ENCODE data around the gene CLINT1.

The CLINT1 gene

DNA sequence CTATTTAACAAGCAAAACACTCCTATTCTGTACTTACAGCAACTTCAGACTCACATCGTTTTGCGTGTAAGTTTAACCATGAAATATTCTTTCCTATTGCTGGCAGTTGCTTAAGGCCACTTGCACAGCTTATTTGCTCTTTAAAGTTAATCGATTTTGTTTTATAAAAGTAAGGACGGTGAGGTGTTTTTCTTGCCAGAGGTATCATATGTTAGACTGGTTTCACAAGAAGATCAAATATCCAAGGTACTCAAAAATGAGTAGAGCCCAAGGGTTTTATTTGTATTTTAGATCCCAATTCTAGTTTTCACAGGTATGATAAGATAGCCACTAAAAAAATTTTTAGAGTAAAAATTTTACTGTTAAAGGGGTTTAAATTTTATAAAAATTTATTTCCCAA is 16.2 kb downstream of the CLINT1 start:
- Histone ChIP-seq H3K9ac (ENCODE audit: low read depth, low read length, poor library complexity) (no peak overlapping the region), H3K27ac (replicated peaks; ENCODE audit: low read length) (no peak overlapping the region), H2BK120ac (ENCODE audit: low read depth, low read length) (no peak overlapping the region), H3K27me3 (ENCODE audit: control insufficient read depth in 3 of 3, insufficient read depth in 3 of 3, low read depth in 1 of 3, low read length in 3 of 3) (no peaks in the 10 kb centered on the region), H2BK15ac (ENCODE audit: low read length) (no peak overlapping the region), H4K8ac (ENCODE audit: low read depth, low read length) (no peak overlapping the region), H3K23ac (ENCODE audit: low read depth, low read length, poor library complexity) (no peak overlapping the region), H2BK5ac (ENCODE audit: low read length) (no peak overlapping the region), H2BK12ac (ENCODE audit: low read length) (no peak overlapping the region), H3K4me3 (ENCODE audit: low read length in 2 of 2) (no peak overlapping the region), H3K4ac (ENCODE audit: low read length) (no peak overlapping the region), H3K36me3 (replicated peaks in 1 of 2; ENCODE audit: control insufficient read depth in 2 of 2, insufficient read depth in 2 of 2, low read length in 2 of 2) (peaks cover 4 to 17% of the 10 kb centered on the region in 2 donors), H3K18ac (ENCODE audit: low read length) (no peak overlapping the region), H3K79me1 (ENCODE audit: low read depth, low read length) (peaks cover 2% of the 10 kb centered on the region), H3K14ac (ENCODE audit: low read length) (no peak overlapping the region), H3K9me3 (replicated peaks in 1 of 2; ENCODE audit: control insufficient read depth in 2 of 2, insufficient read depth in 1 of 2, low read depth in 1 of 2, low read length in 2 of 2) (peaks cover 3 to 19% of the 10 kb centered on the region in 2 donors), H2AK5ac (ENCODE audit: low read depth, low read length) (no peak overlapping the region), H3K4me1 (ENCODE audit: control insufficient read depth in 2 of 2, insufficient read depth in 1 of 2, low read depth in 1 of 2, low read length in 2 of 2) (no peaks in the 10 kb centered on the region), H2AFZ (ENCODE audit: low read length) (no peak overlapping the region), H3K4me2 (ENCODE audit: insufficient read depth, low read length, poor library complexity, severe bottlenecking) (no peak overlapping the region), H4K91ac (ENCODE audit: low read depth, low read length, poor library complexity) (no peak overlapping the region)
- no CpG with 5 or more reads among the region's 4 CpGs for WGBS, 2 donors (ENCODE audit: extremely low coverage in 2 of 2, insufficient read length in 2 of 2, insufficient replicate concordance in 1 of 2)
- no peak for DNase-seq (ENCODE audit: low spot score)

DNA sequence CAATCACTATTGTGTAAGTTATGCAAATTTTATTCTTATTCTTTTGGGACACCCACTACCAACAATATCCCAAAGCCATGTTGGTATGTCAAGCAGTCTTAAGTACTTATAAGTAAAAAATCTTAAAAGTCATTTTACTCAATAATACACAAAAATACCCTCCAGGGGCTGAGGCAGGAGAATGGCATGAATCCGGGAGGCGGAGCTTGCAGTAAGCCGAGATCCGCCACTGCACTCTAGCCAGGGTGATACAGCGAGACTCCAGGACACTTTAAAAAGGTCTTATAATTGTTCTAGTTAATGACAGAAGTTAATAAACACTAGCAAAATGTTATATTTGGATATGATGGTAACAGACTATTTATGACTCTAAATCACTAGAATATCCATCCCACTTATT is 16.8 kb downstream of the CLINT1 start:
- Histone ChIP-seq H4K91ac (ENCODE audit: low read depth, low read length, poor library complexity) (no peak overlapping the region), H3K27me3 (ENCODE audit: control insufficient read depth in 3 of 3, insufficient read depth in 3 of 3, low read depth in 1 of 3, low read length in 3 of 3) (no peaks in the 10 kb centered on the region), H2BK12ac (ENCODE audit: low read length) (no peak overlapping the region), H3K36me3 (replicated peaks in 1 of 2; ENCODE audit: control insufficient read depth in 2 of 2, insufficient read depth in 2 of 2, low read length in 2 of 2) (peaks cover 0 to 13% of the 10 kb centered on the region in 2 donors), H3K79me1 (ENCODE audit: low read depth, low read length) (peaks cover under 1% of the 10 kb centered on the region), H3K14ac (ENCODE audit: low read length) (no peak overlapping the region), H3K9me3 (replicated peaks in 1 of 2; ENCODE audit: control insufficient read depth in 2 of 2, insufficient read depth in 1 of 2, low read depth in 1 of 2, low read length in 2 of 2) (peaks cover 2 to 14% of the 10 kb centered on the region in 2 donors), H3K4me1 (ENCODE audit: control insufficient read depth in 2 of 2, insufficient read depth in 1 of 2, low read depth in 1 of 2, low read length in 2 of 2) (no peaks in the 10 kb centered on the region), H3K27ac (replicated peaks; ENCODE audit: low read length) (no peak overlapping the region), H2AFZ (ENCODE audit: low read length) (no peak overlapping the region), H3K9ac (ENCODE audit: low read depth, low read length, poor library complexity) (no peak overlapping the region), H3K4me3 (ENCODE audit: low read length in 2 of 2) (no peak overlapping the region), H3K4me2 (ENCODE audit: insufficient read depth, low read length, poor library complexity, severe bottlenecking) (no peak overlapping the region), H2BK5ac (ENCODE audit: low read length) (no peak overlapping the region), H4K8ac (ENCODE audit: low read depth, low read length) (no peak overlapping the region), H3K23ac (ENCODE audit: low read depth, low read length, poor library complexity) (no peak overlapping the region), H3K18ac (ENCODE audit: low read length) (no peak overlapping the region), H3K4ac (ENCODE audit: low read length) (no peak overlapping the region), H2AK5ac (ENCODE audit: low read depth, low read length) (no peak overlapping the region), H2BK15ac (ENCODE audit: low read length) (no peak overlapping the region), H2BK120ac (ENCODE audit: low read depth, low read length) (no peak overlapping the region)
- no CpG with 5 or more reads among the region's 5 CpGs for WGBS, 2 donors (ENCODE audit: extremely low coverage in 2 of 2, insufficient read length in 2 of 2, insufficient replicate concordance in 1 of 2)
- no peak for DNase-seq (ENCODE audit: low spot score)

DNA sequence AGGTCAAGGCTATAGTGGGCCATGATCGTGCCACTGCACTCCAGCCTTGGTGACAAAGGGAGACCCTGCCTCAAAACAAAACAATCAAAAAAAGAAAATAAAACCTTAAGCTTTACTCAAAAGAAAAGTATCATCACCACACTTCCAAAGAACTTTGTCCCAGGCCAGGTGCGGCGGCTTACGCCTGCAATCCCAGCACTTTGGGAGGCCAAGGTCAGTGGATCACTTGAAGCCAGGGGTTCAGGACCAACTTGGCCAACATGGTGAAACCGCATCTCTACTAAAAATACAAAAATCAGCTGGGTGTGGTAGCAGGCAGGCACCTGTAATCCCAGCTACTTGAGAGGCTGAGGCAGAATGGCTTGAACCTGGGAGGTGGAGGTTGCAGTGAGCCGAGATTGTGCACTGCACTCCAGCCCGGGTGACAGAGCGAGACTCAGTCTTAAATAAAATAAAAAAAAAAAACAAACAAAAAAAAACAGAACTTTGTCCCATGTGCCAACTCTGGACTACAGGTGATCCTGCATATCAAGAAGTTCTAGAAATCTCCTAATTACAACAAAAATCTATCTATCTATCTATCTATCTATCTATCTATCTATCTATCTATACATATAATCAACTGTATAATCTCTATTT is 19.7 kb downstream of the CLINT1 start:
- Histone ChIP-seq H3K27ac (replicated peaks; ENCODE audit: low read length) (no peak overlapping the region), H2AK5ac (ENCODE audit: low read depth, low read length) (no peak overlapping the region), H4K8ac (ENCODE audit: low read depth, low read length) (peak overlapping the region; percentile 82), H2BK5ac (ENCODE audit: low read length) (no peak overlapping the region), H3K4me3 (ENCODE audit: low read length in 2 of 2) (no peak overlapping the region), H3K27me3 (ENCODE audit: control insufficient read depth in 3 of 3, insufficient read depth in 3 of 3, low read depth in 1 of 3, low read length in 3 of 3) (no peaks in the 10 kb centered on the region), H3K23ac (ENCODE audit: low read depth, low read length, poor library complexity) (no peak overlapping the region), H3K36me3 (replicated peaks in 1 of 2; ENCODE audit: control insufficient read depth in 2 of 2, insufficient read depth in 2 of 2, low read length in 2 of 2) (peaks cover 0 to 8% of the 10 kb centered on the region in 2 donors), H3K9ac (ENCODE audit: low read depth, low read length, poor library complexity) (no peak overlapping the region), H4K91ac (ENCODE audit: low read depth, low read length, poor library complexity) (no peak overlapping the region), H3K4me1 (ENCODE audit: control insufficient read depth in 2 of 2, insufficient read depth in 1 of 2, low read depth in 1 of 2, low read length in 2 of 2) (no peaks in the 10 kb centered on the region), H2AFZ (ENCODE audit: low read length) (no peak overlapping the region), H2BK120ac (ENCODE audit: low read depth, low read length) (no peak overlapping the region), H3K4ac (ENCODE audit: low read length) (no peak overlapping the region), H3K14ac (ENCODE audit: low read length) (no peak overlapping the region), H3K79me1 (ENCODE audit: low read depth, low read length) (peaks cover 4% of the 10 kb centered on the region), H2BK12ac (ENCODE audit: low read length) (no peak overlapping the region), H3K18ac (ENCODE audit: low read length) (no peak overlapping the region), H3K4me2 (ENCODE audit: insufficient read depth, low read length, poor library complexity, severe bottlenecking) (no peak overlapping the region), H3K9me3 (replicated peaks in 1 of 2; ENCODE audit: control insufficient read depth in 2 of 2, insufficient read depth in 1 of 2, low read depth in 1 of 2, low read length in 2 of 2) (peaks cover 0 to 1% of the 10 kb centered on the region in 2 donors), H2BK15ac (ENCODE audit: low read length) (no peak overlapping the region)
- no CpG with 5 or more reads among the region's 8 CpGs for WGBS, 2 donors (ENCODE audit: extremely low coverage in 2 of 2, insufficient read length in 2 of 2, insufficient replicate concordance in 1 of 2)
- no peak for DNase-seq (ENCODE audit: low spot score)

DNA sequence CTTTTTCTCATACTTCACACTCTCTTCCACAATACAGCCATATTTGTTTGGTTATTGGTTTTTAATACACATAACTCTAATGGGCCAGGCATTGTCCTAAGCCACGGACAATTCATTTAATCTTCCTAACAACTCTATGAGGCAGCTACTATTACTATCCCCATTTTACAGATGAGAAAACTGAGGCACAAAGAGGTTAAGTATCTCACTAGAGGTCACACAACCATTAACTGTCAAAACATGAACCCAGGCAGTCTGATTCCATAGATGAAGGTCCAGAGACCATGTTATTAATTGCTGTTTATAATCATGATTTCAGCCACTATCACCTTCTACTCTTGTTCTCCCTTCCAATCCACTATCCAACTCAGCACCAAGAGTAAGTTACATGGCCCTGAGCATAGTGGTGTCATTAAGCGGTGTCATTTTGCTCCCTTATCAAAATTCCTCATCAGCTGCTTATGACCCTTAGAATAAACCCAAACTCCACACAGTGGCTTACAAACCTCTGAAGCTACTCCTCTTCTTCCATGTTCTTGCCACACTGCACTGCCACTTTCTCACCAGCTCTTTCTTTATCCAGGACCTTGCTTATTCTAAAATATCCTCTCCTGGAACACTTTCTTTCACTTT is 22.7 kb downstream of the CLINT1 start:
- DNase-seq (ENCODE audit: low spot score) = no peak
- WGBS, 2 donors (ENCODE audit: extremely low coverage in 2 of 2, insufficient read length in 2 of 2, insufficient replicate concordance in 1 of 2) = no CpG with 5 or more reads among the region's 2 CpGs

More for the DNA sequence above, 22.7 kb downstream of the CLINT1 start:
- Histone ChIP-seq H4K91ac (ENCODE audit: low read depth, low read length, poor library complexity) (no peak overlapping the region), H2BK5ac (ENCODE audit: low read length) (no peak overlapping the region), H3K4me3 (ENCODE audit: low read length in 2 of 2) (no peak overlapping the region), H2BK12ac (ENCODE audit: low read length) (no peak overlapping the region), H3K79me1 (ENCODE audit: low read depth, low read length) (peaks cover 4% of the 10 kb centered on the region), H3K18ac (ENCODE audit: low read length) (no peak overlapping the region), H3K4me1 (ENCODE audit: control insufficient read depth in 2 of 2, insufficient read depth in 1 of 2, low read depth in 1 of 2, low read length in 2 of 2) (no peaks in the 10 kb centered on the region), H3K27me3 (ENCODE audit: control insufficient read depth in 3 of 3, insufficient read depth in 3 of 3, low read depth in 1 of 3, low read length in 3 of 3) (no peaks in the 10 kb centered on the region), H3K9me3 (replicated peaks in 1 of 2; ENCODE audit: control insufficient read depth in 2 of 2, insufficient read depth in 1 of 2, low read depth in 1 of 2, low read length in 2 of 2) (no peaks in the 10 kb centered on the region), H3K27ac (replicated peaks; ENCODE audit: low read length) (no peak overlapping the region), H3K14ac (ENCODE audit: low read length) (no peak overlapping the region), H3K4ac (ENCODE audit: low read length) (no peak overlapping the region), H3K23ac (ENCODE audit: low read depth, low read length, poor library complexity) (no peak overlapping the region), H2AK5ac (ENCODE audit: low read depth, low read length) (no peak overlapping the region), H3K36me3 (replicated peaks in 1 of 2; ENCODE audit: control insufficient read depth in 2 of 2, insufficient read depth in 2 of 2, low read length in 2 of 2) (peaks cover 0 to 4% of the 10 kb centered on the region in 2 donors), H2BK120ac (ENCODE audit: low read depth, low read length) (no peak overlapping the region), H2BK15ac (ENCODE audit: low read length) (no peak overlapping the region), H4K8ac (ENCODE audit: low read depth, low read length) (no peak overlapping the region), H3K4me2 (ENCODE audit: insufficient read depth, low read length, poor library complexity, severe bottlenecking) (no peak overlapping the region), H2AFZ (ENCODE audit: low read length) (no peak overlapping the region), H3K9ac (ENCODE audit: low read depth, low read length, poor library complexity) (no peak overlapping the region)

Data from neuronal stem cell (in vitro differentiated cells).